HepG2 (cell line): Measurements from ENCODE around the gene PARD3. TPM values are rescaled to one million over a fixed set of nuclear protein-coding genes. Genes with fewer than 3 reads are reported as not detected.

Experiments used
- ATAC-seq: fragments of 200-7000 bp; cut with Tn5 transposase; 3 replicates; pipeline ENCODE4 v1.9.1; 2020; ENCODE audit warnings: mild to moderate bottlenecking, moderate library complexity
- BruUV-seq: library from RNA; stranded (reverse); fragments of 400-500 nt; replicated peaks from 2 replicates; lab custom pipeline; 2021; lab: Mats Ljungman, UMichigan
- CTCF ChIA-PET: fragments of 300-600 bp; formaldehyde crosslinking; extraction: SDS; loops from one replicate; lab custom pipeline; 2021; ENCODE audit warnings: low total read pairs, inconsistent platforms, low intra/inter-chr PET ratio; lab: Yijun Ruan, JAX
- POLR2A ChIA-PET: fragments of 350-600 bp; sonication (Branson Sonifier 250); formaldehyde crosslinking; loops from one replicate; lab custom pipeline; 2020; ENCODE audit warnings: antibody characterized with exemption, inconsistent platforms; lab: Yijun Ruan, JAX
- DNase-seq: peaks from one replicate; pipeline ENCODE4 v3.0.0-alpha.2; 2015; ENCODE audit warnings: low spot score
- FAIRE-seq: peaks from 3 replicates; lab custom pipeline; 2011; peaks lifted over from hg19 to GRCh38; lab: Jason Lieb, UNC
- H2AFZ ChIP-seq: one replicate; pipeline ENCODE4 v1.6.1; 2011; ENCODE audit warnings: low read length, inconsistent platforms
- H3K27ac ChIP-seq: fragments of 300-600 bp; 3 replicates; pipeline ENCODE4 v1.8.0; 2011; ENCODE audit warnings: mixed run types, mild to moderate bottlenecking, mixed read lengths, low read length, inconsistent platforms; ENCODE audit not compliant: insufficient read depth; ENCODE audit errors: extremely low read length
- H3K27me3 ChIP-seq, 2 experiments: fragments of 200-600 bp in 1 of 2; 2 replicates in 1 of 2; 3 replicates in 1 of 2; pipeline versions ENCODE4 v1.6.0 to v1.8.0; 2011; ENCODE audit warnings: low read length in 2 of 2, mild to moderate bottlenecking in 2 of 2, moderate library complexity in 2 of 2, inconsistent platforms in 1 of 2; ENCODE audit not compliant: insufficient read depth in 2 of 2, control insufficient read depth in 1 of 2
- H3K36me3 ChIP-seq, 2 experiments: fragments of 200-600 bp in 1 of 2; replicated peaks in 1 of 2; 2 replicates in 1 of 2; 3 replicates in 1 of 2; pipeline versions ENCODE4 v1.5.1 to v1.8.0; 2011; ENCODE audit warnings: low read length in 2 of 2, inconsistent platforms in 1 of 2; ENCODE audit not compliant: insufficient read depth in 2 of 2, control insufficient read depth in 1 of 2
- H3K4me1 ChIP-seq: 2 replicates; pipeline ENCODE4 v1.5.1; 2012; ENCODE audit warnings: low read length, inconsistent platforms; ENCODE audit not compliant: insufficient read depth
- H3K4me2 ChIP-seq: 2 replicates; pipeline ENCODE4 v1.6.0; 2011; ENCODE audit warnings: low read depth, low read length, inconsistent platforms
- H3K4me3 ChIP-seq, 3 experiments: fragments of 200-600 bp in 1 of 3; sonication (generic), shearing (Covaris generic) in 1 of 3; replicated peaks in 1 of 3; 2 replicates each; pipeline ENCODE4 v1.5.1; 2011 to 2016; ENCODE audit warnings: low read length in 3 of 3, inconsistent platforms in 2 of 3, low read depth in 2 of 3, mild to moderate bottlenecking in 2 of 3, control low read depth in 1 of 3, mixed read lengths in 1 of 3; ENCODE audit not compliant: insufficient read depth in 1 of 3
- H3K79me2 ChIP-seq: one replicate; pipeline ENCODE4 v1.6.1; 2011; ENCODE audit warnings: low read length, inconsistent platforms; ENCODE audit not compliant: insufficient read depth
- H3K9ac ChIP-seq: 2 replicates; pipeline ENCODE4 v1.6.0; 2011; ENCODE audit warnings: mild to moderate bottlenecking, low read depth, low read length, inconsistent platforms; ENCODE audit not compliant: insufficient read depth
- H3K9me3 ChIP-seq: 2 replicates; pipeline ENCODE4 v1.5.1; 2012; ENCODE audit warnings: mild to moderate bottlenecking, low read length
- H4K20me1 ChIP-seq: 2 replicates; pipeline ENCODE4 v1.6.0; 2011; ENCODE audit warnings: inconsistent platforms, mild to moderate bottlenecking, low read length, moderate library complexity; ENCODE audit not compliant: insufficient read depth
- ARHGAP35 ChIP-seq: sonication (generic); formaldehyde crosslinking; IDR thresholded peaks from 2 replicates; pipeline ENCODE4 v1.9.0; 2022; ENCODE audit warnings: mild to moderate bottlenecking, inconsistent platforms, moderate library complexity, missing genetic modification reagents, borderline replicate concordance
- HNF4G ChIP-seq, 2 experiments: sonication (generic) in 1 of 2; formaldehyde crosslinking in 1 of 2; IDR thresholded peaks; 2 replicates each; pipeline versions ENCODE4 v1.4.0 to v1.6.1; 2011 to 2020; ENCODE audit warnings: borderline replicate concordance in 2 of 2, low read depth in 2 of 2, mild to moderate bottlenecking in 2 of 2, low read length in 1 of 2, missing genetic modification reagents in 1 of 2, moderate library complexity in 1 of 2
- PAF1 ChIP-seq: IDR thresholded peaks from 2 replicates; pipeline ENCODE4 v1.6.1; 2016; ENCODE audit warnings: missing genetic modification reagents, missing compliant biosample characterization
- SAFB2 ChIP-seq: sonication (generic); formaldehyde crosslinking; IDR thresholded peaks from 2 replicates; pipeline ENCODE4 v1.5.1; 2020; ENCODE audit warnings: missing genetic modification reagents, low read depth, mild to moderate bottlenecking, borderline replicate concordance
- SMARCE1 ChIP-seq: fragments of 450-650 bp; IDR thresholded peaks from 2 replicates; pipeline ENCODE4 v1.6.1; 2017; ENCODE audit warnings: borderline replicate concordance
- ZNF207 ChIP-seq: fragments of 450-650 bp; IDR thresholded peaks from 2 replicates; pipeline ENCODE4 v1.6.1; 2016; ENCODE audit warnings: antibody characterized with exemption, borderline replicate concordance
- ZNF460 ChIP-seq: sonication (generic); formaldehyde crosslinking; IDR thresholded peaks from 2 replicates; pipeline ENCODE4 v1.5.1; 2020; ENCODE audit warnings: missing genetic modification reagents, mild to moderate bottlenecking, borderline replicate concordance
- ZNF773 ChIP-seq: sonication (generic); formaldehyde crosslinking; IDR thresholded peaks from 2 replicates; pipeline ENCODE4 v1.4.0; 2020; ENCODE audit warnings: missing genetic modification reagents, borderline replicate concordance
- WGBS: methylation state at CpG from one replicate; pipeline ENCODE4 v1.1.6; 2017; ENCODE audit warnings: low lambda C conversion rate; 5-methylcytosine and 5-hydroxymethylcytosine counted together
- in situ Hi-C: cut with HindIII; loops from 2 replicates; pipeline ENCODE4 v1.10.0; 2017; ENCODE audit warnings: low pct_unique_long_range_greater_than_20kb; ENCODE audit not compliant: extremely low pct_ligation_motif_present
- intact Hi-C: fragments of 100-400 bp; cut with micrococcal nuclease; formaldehyde crosslinking; loops from one replicate; pipeline ENCODE4 v1.10.0; 2022; ENCODE audit not compliant: unreplicated experiment
- polyA plus RNA-seq, 8 experiments: library from polyadenylated mRNA; depleted of rRNA in 3 of 8; stranded (reverse) in 7 of 8; unstranded in 1 of 8; fragments of >200 nt; fragmentation: Illumina TruSeq in 4 of 8; extraction: Trizol in 4 of 8; gene quantifications; 2 replicates each; pipeline versions ENCODE4 v1.2.1 to v1.2.3, GENCODE V29; 2011 to 2016; ENCODE audit warnings: low read depth in 4 of 8, missing spikeins in 1 of 8, mixed read lengths in 1 of 8; ENCODE audit not compliant: insufficient read depth in 1 of 8
- total RNA-seq, 5 experiments: library from RNA; depleted of rRNA; stranded (reverse); fragments of >200 nt; fragmentation: Illumina TruSeq; extraction: Trizol; gene quantifications; 2 replicates each; pipeline ENCODE4 v1.2.3, GENCODE V29; 2016; ENCODE audit warnings: low read depth in 1 of 5
- TF ChIP-seq, protein P1 (sequence below): sonication (generic); formaldehyde crosslinking; IDR thresholded peaks from 2 replicates; pipeline ENCODE4 v1.4.0; 2020; ENCODE audit warnings: missing genetic modification reagents
- TF ChIP-seq, protein P2 (sequence below): sonication (generic); formaldehyde crosslinking; IDR thresholded peaks from 2 replicates; pipeline ENCODE4 v1.5.1; 2020; ENCODE audit warnings: mild to moderate bottlenecking, missing genetic modification reagents, moderate library complexity
- TF ChIP-seq, protein P3 (sequence below): sonication (generic); formaldehyde crosslinking; IDR thresholded peaks from 2 replicates; pipeline ENCODE4 v1.4.0; 2020; ENCODE audit warnings: missing genetic modification reagents, borderline replicate concordance
- TF ChIP-seq, protein P4 (sequence below): sonication (generic); formaldehyde crosslinking; IDR thresholded peaks from 2 replicates; pipeline ENCODE4 v1.4.0; 2020; ENCODE audit warnings: missing genetic modification reagents

Gene PARD3
- total and polyA plus RNA-seq, 2 of the 13 experiments (the other 11 are each of a cell fraction or from before 2014, with no cell fraction given), result 40.9 to 60.0 TPM

DNA sequence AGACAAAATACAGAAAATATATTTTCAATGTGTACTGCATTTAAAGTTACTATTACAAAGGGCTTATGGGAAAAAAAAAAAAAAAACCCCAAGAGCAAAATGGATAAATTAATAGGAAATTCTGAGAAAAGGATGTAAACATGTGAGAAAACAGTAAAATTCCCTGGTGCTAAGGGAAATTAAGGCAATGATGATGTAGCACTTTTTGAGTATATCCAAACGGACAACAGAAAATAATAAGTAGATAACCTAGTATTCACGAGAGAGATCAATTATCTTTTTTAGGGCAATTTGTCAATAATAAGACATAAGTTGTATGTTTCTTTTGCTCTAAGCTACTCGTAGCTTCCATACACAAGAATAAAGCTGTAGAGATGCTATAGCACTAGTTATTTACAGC is 80.2 kb downstream of the PARD3 start (continued):
- TF ChIP-seq ZNF773, result no peak
- TF ChIP-seq SAFB2 (CRISPR knock-in tag), result no peak
- TF ChIP-seq, protein P1, sequence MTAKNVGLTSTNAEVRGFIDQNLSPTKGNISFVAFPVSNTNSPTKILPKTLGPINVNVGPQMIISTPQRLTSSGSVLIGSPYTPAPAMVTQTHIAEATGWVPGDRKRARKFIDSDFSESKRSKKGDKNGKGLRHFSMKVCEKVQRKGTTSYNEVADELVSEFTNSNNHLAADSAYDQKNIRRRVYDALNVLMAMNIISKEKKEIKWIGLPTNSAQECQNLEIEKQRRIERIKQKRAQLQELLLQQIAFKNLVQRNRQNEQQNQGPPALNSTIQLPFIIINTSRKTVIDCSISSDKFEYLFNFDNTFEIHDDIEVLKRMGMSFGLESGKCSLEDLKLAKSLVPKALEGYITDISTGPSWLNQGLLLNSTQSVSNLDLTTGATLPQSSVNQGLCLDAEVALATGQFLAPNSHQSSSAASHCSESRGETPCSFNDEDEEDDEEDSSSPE (CRISPR knock-in tag), result no peak
- no peak for TF ChIP-seq PAF1 (CRISPR knock-in tag)
- TF ChIP-seq HNF4G (IDR thresholded peaks at IDR 0.05; ENCODE audit: borderline replicate concordance, low read depth, low read length), result no peak
- no peak for TF ChIP-seq HNF4G (CRISPR knock-in tag; IDR thresholded peaks at IDR 0.05; ENCODE audit: borderline replicate concordance, low read depth)

DNA sequence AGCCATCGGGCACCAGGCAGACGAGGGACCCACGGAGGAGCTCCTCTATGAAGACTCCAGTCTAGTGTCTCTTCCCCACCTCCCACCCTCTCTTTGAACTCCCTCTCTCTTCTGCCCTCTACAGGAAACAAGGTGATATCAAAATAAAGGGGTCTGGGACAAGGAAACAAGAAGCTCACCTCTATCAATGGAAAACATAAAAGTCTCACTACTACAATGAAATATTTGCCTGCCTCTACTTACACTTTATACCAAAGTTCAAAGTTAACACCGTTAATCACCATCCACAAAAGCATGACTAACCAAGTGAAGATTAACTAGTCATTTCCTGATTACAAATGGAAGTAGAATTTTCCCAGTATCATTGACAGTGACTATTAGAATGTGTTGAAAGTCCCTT is 82.2 kb downstream of the PARD3 start:
- ChIA-PET CTCF (interaction anchor here (1.1 to 1.7 kb wide), 2 partner anchors 10 to 48 kb away, joined by 3 to 4 read pairs; no protein-coding TSS in a partner anchor), POLR2A (interaction anchor here (0.7 to 1.3 kb wide), 3 partner anchors 9 to 81 kb away, joined by 3 to 4 read pairs (median 3); no protein-coding TSS in a partner anchor)
- DNase-seq, result peak; percentile 65
- H2AFZ ChIP-seq, result no peak overlapping the region
- 51% methylated on average over 4 of the region's 4 CpGs for WGBS
- peaks cover 83% of the 10 kb centered on the region for H3K4me1 ChIP-seq
- peaks cover 75% of the 10 kb centered on the region for H3K79me2 ChIP-seq
- H3K27me3 ChIP-seq, result no peaks in the 10 kb centered on the region
- ATAC-seq, result no peak
- FAIRE-seq, result peak; percentile 42
- H3K36me3 ChIP-seq, result no peaks in the 10 kb centered on the region
- H3K9me3 ChIP-seq, result no peaks in the 10 kb centered on the region
- BruUV-seq, result no TSS peak
- peaks cover 11% of the 10 kb centered on the region; the same call in 1 of the 2 replicates for H4K20me1 ChIP-seq
- in situ Hi-C loops (no loop called here), intact Hi-C loops (loop anchor here (10.0 kb wide), 1 partner anchor 48 kb away; no protein-coding TSS in a partner anchor)
- no peak overlapping the region for H3K4me2 ChIP-seq
- no peak overlapping the region for H3K9ac ChIP-seq
- H3K27ac ChIP-seq, result peak overlapping the region; percentile 20
- no peak overlapping the region for H3K4me3 ChIP-seq
- TF ChIP-seq ZNF207 (no peak), SMARCE1 (no peak), ARHGAP35 (CRISPR knock-in tag) (no peak), ZNF460 (CRISPR knock-in tag) (no peak)
- TF ChIP-seq, protein P2, sequence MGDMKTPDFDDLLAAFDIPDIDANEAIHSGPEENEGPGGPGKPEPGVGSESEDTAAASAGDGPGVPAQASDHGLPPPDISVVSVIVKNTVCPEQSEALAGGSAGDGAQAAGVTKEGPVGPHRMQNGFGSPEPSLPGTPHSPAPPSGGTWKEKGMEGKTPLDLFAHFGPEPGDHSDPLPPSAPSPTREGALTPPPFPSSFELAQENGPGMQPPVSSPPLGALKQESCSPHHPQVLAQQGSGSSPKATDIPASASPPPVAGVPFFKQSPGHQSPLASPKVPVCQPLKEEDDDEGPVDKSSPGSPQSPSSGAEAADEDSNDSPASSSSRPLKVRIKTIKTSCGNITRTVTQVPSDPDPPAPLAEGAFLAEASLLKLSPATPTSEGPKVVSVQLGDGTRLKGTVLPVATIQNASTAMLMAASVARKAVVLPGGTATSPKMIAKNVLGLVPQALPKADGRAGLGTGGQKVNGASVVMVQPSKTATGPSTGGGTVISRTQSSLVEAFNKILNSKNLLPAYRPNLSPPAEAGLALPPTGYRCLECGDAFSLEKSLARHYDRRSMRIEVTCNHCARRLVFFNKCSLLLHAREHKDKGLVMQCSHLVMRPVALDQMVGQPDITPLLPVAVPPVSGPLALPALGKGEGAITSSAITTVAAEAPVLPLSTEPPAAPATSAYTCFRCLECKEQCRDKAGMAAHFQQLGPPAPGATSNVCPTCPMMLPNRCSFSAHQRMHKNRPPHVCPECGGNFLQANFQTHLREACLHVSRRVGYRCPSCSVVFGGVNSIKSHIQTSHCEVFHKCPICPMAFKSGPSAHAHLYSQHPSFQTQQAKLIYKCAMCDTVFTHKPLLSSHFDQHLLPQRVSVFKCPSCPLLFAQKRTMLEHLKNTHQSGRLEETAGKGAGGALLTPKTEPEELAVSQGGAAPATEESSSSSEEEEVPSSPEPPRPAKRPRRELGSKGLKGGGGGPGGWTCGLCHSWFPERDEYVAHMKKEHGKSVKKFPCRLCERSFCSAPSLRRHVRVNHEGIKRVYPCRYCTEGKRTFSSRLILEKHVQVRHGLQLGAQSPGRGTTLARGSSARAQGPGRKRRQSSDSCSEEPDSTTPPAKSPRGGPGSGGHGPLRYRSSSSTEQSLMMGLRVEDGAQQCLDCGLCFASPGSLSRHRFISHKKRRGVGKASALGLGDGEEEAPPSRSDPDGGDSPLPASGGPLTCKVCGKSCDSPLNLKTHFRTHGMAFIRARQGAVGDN (CRISPR knock-in tag), result no peak
- TF ChIP-seq, protein P3, sequence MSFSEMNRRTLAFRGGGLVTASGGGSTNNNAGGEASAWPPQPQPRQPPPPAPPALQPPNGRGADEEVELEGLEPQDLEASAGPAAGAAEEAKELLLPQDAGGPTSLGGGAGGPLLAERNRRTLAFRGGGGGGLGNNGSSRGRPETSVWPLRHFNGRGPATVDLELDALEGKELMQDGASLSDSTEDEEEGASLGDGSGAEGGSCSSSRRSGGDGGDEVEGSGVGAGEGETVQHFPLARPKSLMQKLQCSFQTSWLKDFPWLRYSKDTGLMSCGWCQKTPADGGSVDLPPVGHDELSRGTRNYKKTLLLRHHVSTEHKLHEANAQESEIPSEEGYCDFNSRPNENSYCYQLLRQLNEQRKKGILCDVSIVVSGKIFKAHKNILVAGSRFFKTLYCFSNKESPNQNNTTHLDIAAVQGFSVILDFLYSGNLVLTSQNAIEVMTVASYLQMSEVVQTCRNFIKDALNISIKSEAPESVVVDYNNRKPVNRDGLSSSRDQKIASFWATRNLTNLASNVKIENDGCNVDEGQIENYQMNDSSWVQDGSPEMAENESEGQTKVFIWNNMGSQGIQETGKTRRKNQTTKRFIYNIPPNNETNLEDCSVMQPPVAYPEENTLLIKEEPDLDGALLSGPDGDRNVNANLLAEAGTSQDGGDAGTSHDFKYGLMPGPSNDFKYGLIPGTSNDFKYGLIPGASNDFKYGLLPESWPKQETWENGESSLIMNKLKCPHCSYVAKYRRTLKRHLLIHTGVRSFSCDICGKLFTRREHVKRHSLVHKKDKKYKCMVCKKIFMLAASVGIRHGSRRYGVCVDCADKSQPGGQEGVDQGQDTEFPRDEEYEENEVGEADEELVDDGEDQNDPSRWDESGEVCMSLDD, result no peak
- TF ChIP-seq, protein P4, sequence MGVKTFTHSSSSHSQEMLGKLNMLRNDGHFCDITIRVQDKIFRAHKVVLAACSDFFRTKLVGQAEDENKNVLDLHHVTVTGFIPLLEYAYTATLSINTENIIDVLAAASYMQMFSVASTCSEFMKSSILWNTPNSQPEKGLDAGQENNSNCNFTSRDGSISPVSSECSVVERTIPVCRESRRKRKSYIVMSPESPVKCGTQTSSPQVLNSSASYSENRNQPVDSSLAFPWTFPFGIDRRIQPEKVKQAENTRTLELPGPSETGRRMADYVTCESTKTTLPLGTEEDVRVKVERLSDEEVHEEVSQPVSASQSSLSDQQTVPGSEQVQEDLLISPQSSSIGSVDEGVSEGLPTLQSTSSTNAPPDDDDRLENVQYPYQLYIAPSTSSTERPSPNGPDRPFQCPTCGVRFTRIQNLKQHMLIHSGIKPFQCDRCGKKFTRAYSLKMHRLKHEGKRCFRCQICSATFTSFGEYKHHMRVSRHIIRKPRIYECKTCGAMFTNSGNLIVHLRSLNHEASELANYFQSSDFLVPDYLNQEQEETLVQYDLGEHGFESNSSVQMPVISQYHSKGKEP (CRISPR knock-in tag), result no peak
